SH-SY5Y (cell line): ENCODE data around the gene PTPN4.

ENCODE experiments used
- GATA2 ChIP-seq: IDR thresholded peaks from 2 replicates; pipeline ENCODE4 v1.6.1; 2011; ENCODE audit warnings: mild to moderate bottlenecking, low read depth, low read length
- GATA3 ChIP-seq: IDR thresholded peaks from 2 replicates; pipeline ENCODE4 v1.6.1; 2011; ENCODE audit warnings: low read depth, mild to moderate bottlenecking, low read length, moderate library complexity

GRCh38 chr2:119943058-119943457 lies 183.3 kb downstream of the PTPN4 start:
- no peak for TF ChIP-seq GATA2
- TF ChIP-seq GATA3 = no peak
